Stimulated activated CD8-positive, alpha-beta memory T cell treated with anti-CD3 and anti-CD28 coated beads, Interleukin-7, amount 100 ng/mL, for 24 hours (primary cell): Measurements from ENCODE around the gene PEG3.

Experiments used
- DNase-seq: peaks from one replicate; pipeline ENCODE4 v3.0.0-alpha.2; 2020; ENCODE audit warnings: low read depth

PEG3 gene

GRCh38 chr19:56838909-56839651, 1.4 kb downstream of the PEG3 start:
- DNase-seq: no peak

GRCh38 chr19:56838024-56838908, 2.3 kb downstream of the PEG3 start:
- no peak for DNase-seq

GRCh38 chr19:56837492-56838023, 3.0 kb downstream of the PEG3 start:
- DNase-seq: no peak

GRCh38 chr19:56837004-56837403, 3.5 kb downstream of the PEG3 start:
- no peak for DNase-seq

GRCh38 chr19:56836059-56836458, 4.5 kb downstream of the PEG3 start:
- no peak for DNase-seq

- DNase-seq: no peak
These were observed 5.1 kb downstream of the PEG3 start for GRCh38 chr19:56835401-56835800.

GRCh38 chr19:56834564-56835375, 5.8 kb downstream of the PEG3 start:
- no peak for DNase-seq

GRCh38 chr19:56832352-56832928, 8.1 kb downstream of the PEG3 start:
- no peak for DNase-seq

GRCh38 chr19:56831255-56831654, 9.3 kb downstream of the PEG3 start:
- no peak for DNase-seq

- no peak for DNase-seq
These were observed 10.9 kb downstream of the PEG3 start for GRCh38 chr19:56829596-56829995.

GRCh38 chr19:56827708-56828107, 12.8 kb downstream of the PEG3 start:
- DNase-seq: no peak

GRCh38 chr19:56823956-56824355, 16.6 kb downstream of the PEG3 start:
- DNase-seq: no peak

- DNase-seq: no peak
These were observed 17.1 kb downstream of the PEG3 start for GRCh38 chr19:56823417-56823816.

GRCh38 chr19:56822755-56823154, 17.8 kb downstream of the PEG3 start:
- DNase-seq: no peak

- DNase-seq: no peak
These were observed 18.9 kb downstream of the PEG3 start for GRCh38 chr19:56821675-56822074.

- DNase-seq: no peak
These were observed 19.3 kb downstream of the PEG3 start for GRCh38 chr19:56821209-56821608.

- DNase-seq: no peak
These were observed 21.4 kb downstream of the PEG3 start for GRCh38 chr19:56819166-56819565.

- no peak for DNase-seq
These were observed 25.9 kb downstream of the PEG3 start for GRCh38 chr19:56814656-56815055.

GRCh38 chr19:56813531-56813930, 27.0 kb downstream of the PEG3 start:
- DNase-seq: no peak

GRCh38 chr19:56811480-56811879, 29.0 kb downstream of the PEG3 start:
- no peak for DNase-seq

- DNase-seq: no peak
These were observed 30.3 kb downstream of the PEG3 start for GRCh38 chr19:56810260-56810659.
